GM12878 (cell line): Measurements from ENCODE around the gene SGMS1.

Source experiments
- GABPA ChIP-seq: IDR thresholded peaks from 2 replicates; pipeline ENCODE4 v1.6.1; 2014; ENCODE audit warnings: antibody characterized with exemption, low read depth, mild to moderate bottlenecking, inconsistent platforms
- HDAC6 ChIP-seq: fragments of 200-600 bp; sonication (generic); IDR thresholded peaks from one replicate; pipeline ENCODE4 v1.8.0; 2017; ENCODE audit warnings: antibody characterized with exemption; ENCODE audit not compliant: unreplicated experiment
- JUND ChIP-seq: IDR thresholded peaks from 2 replicates; pipeline ENCODE4 v1.6.1; 2012; ENCODE audit warnings: low read depth, mild to moderate bottlenecking, low read length, improper control_type of control experiment, moderate library complexity
- MXI1 ChIP-seq: fragments of 150-350 bp; IDR thresholded peaks from 2 replicates; pipeline ENCODE4 v1.6.1; 2011; ENCODE audit warnings: low read depth, mild to moderate bottlenecking, inconsistent platforms, low read length, improper control_type of control experiment
- POLR2A ChIP-seq: IDR thresholded peaks from 2 replicates; pipeline ENCODE4 v1.6.1; 2011; ENCODE audit warnings: low read depth, mild to moderate bottlenecking, low read length
- POLR2AphosphoS2 ChIP-seq: IDR thresholded peaks from 2 replicates; pipeline ENCODE4 v1.6.1; 2011; ENCODE audit warnings: low read depth, mild to moderate bottlenecking, low read length, improper control_type of control experiment, moderate library complexity
- POLR2AphosphoS5 ChIP-seq: IDR thresholded peaks from 2 replicates; pipeline ENCODE4 v1.6.1; 2011; ENCODE audit warnings: mild to moderate bottlenecking, low read length, inconsistent platforms
- SPI1 ChIP-seq: IDR thresholded peaks from 2 replicates; pipeline ENCODE4 v1.6.1; 2011; ENCODE audit warnings: low read depth, mild to moderate bottlenecking, low read length, moderate library complexity, borderline replicate concordance; ENCODE audit not compliant: insufficient read depth
- SRF ChIP-seq, 2 experiments: IDR thresholded peaks; 2 replicates each; pipeline ENCODE4 v1.6.1; 2011; ENCODE audit warnings: low read depth in 2 of 2, low read length in 2 of 2, mild to moderate bottlenecking in 1 of 2, moderate library complexity in 1 of 2
- TF ChIP-seq, protein P1 (sequence below), 3 experiments: IDR thresholded peaks in 2 of 3; conservative IDR thresholded peaks in 1 of 3; 2 replicates each; pipeline ENCODE4 v1.5.1; 2011; ENCODE audit warnings: low read depth in 3 of 3, low read length in 3 of 3, mild to moderate bottlenecking in 3 of 3, control low read depth in 2 of 3, moderate library complexity in 2 of 3, inconsistent platforms in 1 of 3, mixed read lengths in 1 of 3; ENCODE audit not compliant: control insufficient read depth in 2 of 3, insufficient read depth in 1 of 3; ENCODE audit errors: extremely low read depth in 1 of 3
- TF ChIP-seq, protein P2 (sequence below): fragments of 450-650 bp; IDR thresholded peaks from 2 replicates; pipeline ENCODE4 v1.6.1; 2016; ENCODE audit warnings: mild to moderate bottlenecking
- TF ChIP-seq, protein P3 (sequence below): IDR thresholded peaks from 2 replicates; pipeline ENCODE4 v1.6.1; 2011; ENCODE audit warnings: low read depth, low read length, improper control_type of control experiment, borderline replicate concordance

DNA sequence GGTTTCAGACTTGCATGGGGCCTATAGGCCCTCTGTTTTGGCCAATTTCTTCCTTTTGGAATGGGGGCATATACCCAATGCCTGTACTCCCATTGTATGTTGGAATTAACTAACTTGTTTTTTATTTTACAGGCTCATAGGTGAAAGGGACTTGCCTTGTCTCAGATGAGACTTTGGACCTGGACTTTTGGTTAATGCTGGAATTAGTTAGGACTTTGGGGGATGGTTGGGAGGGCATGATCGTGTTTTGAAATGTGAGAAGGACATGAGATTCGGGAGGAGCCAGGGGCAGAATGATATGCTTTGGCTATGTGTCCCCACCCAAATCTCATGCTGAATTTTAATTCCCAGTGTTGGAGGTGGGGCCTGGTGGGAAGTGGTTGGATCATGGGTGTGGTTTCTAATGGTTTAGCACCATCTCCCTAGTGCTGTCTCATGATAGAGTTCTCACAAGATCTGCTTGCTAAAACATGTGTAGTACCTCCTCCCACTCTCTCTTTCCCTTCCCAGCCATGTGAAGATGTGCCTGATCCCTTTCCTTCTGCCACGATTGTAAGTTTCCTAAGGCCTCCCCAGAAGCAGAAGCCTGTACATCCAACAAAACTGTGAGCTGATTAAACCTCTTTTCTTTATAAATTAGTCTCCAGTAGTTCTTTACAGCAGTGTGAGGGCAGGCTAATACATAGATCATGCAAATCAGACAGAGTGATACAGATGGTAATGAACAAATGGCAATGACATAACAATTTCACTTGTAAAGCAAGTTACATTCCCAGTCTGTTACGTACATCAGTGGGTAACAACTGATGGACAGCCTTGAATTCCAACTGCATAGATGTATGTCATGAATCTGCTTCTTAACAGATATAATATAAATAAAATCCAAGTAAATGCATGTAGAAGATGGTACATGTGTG is 146.2 kb downstream of the SGMS1 start:
- TF ChIP-seq, protein P1, sequence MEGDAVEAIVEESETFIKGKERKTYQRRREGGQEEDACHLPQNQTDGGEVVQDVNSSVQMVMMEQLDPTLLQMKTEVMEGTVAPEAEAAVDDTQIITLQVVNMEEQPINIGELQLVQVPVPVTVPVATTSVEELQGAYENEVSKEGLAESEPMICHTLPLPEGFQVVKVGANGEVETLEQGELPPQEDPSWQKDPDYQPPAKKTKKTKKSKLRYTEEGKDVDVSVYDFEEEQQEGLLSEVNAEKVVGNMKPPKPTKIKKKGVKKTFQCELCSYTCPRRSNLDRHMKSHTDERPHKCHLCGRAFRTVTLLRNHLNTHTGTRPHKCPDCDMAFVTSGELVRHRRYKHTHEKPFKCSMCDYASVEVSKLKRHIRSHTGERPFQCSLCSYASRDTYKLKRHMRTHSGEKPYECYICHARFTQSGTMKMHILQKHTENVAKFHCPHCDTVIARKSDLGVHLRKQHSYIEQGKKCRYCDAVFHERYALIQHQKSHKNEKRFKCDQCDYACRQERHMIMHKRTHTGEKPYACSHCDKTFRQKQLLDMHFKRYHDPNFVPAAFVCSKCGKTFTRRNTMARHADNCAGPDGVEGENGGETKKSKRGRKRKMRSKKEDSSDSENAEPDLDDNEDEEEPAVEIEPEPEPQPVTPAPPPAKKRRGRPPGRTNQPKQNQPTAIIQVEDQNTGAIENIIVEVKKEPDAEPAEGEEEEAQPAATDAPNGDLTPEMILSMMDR (IDR thresholded peaks at IDR 0.05 in 2 of 3, conservative IDR thresholded peaks at IDR 0.05 in 1 of 3; ENCODE audit: control insufficient read depth in 2 of 3, extremely low read depth in 1 of 3, insufficient read depth in 1 of 3, low read depth in 3 of 3, low read length in 3 of 3) = no peak
- TF ChIP-seq MXI1 (no peak), SRF (IDR thresholded peaks at IDR 0.05; ENCODE audit: low read depth in 2 of 2, low read length in 2 of 2) (no peak), POLR2AphosphoS2 (no peak), GABPA (no peak), POLR2A (no peak), SPI1 (no peak), HDAC6 (no peak), POLR2AphosphoS5 (no peak), JUND (no peak)
- TF ChIP-seq, protein P2, sequence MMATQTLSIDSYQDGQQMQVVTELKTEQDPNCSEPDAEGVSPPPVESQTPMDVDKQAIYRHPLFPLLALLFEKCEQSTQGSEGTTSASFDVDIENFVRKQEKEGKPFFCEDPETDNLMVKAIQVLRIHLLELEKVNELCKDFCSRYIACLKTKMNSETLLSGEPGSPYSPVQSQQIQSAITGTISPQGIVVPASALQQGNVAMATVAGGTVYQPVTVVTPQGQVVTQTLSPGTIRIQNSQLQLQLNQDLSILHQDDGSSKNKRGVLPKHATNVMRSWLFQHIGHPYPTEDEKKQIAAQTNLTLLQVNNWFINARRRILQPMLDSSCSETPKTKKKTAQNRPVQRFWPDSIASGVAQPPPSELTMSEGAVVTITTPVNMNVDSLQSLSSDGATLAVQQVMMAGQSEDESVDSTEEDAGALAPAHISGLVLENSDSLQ = no peak
- TF ChIP-seq, protein P3, sequence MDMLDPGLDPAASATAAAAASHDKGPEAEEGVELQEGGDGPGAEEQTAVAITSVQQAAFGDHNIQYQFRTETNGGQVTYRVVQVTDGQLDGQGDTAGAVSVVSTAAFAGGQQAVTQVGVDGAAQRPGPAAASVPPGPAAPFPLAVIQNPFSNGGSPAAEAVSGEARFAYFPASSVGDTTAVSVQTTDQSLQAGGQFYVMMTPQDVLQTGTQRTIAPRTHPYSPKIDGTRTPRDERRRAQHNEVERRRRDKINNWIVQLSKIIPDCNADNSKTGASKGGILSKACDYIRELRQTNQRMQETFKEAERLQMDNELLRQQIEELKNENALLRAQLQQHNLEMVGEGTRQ = no peak
